ENCODE data around the gene ATAD2B. TPM values are rescaled to one million over a fixed set of nuclear protein-coding genes. Genes with fewer than 3 reads are reported as not detected.

The ATAD2B gene
- total RNA-seq, 1 experiment from 2014 or later = 28.5 TPM

DNA sequence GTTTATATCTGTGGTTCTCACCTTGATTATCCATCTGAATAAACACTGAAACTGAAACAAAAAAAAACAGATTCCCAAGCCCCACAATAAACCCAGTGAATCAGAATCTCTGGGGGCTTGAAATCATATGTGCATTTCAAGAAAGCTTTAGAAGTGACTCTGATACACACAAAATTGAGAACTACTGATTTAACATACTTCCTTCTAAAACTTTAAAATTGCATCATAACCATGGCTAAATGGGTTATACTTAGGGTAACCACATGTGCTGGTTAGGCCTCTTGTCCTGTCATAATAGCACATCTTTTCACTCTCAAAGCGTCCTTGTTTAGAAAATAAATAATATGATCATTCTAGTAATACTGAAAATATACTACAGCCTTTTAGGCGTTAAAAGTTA, 100.9 kb downstream of the ATAD2B start:
- Histone ChIP-seq H3K27me3 (replicated peaks; ENCODE audit: insufficient read depth, low read depth, low read length, poor library complexity) (no peaks in the 10 kb centered on the region), H3K36me3 (ENCODE audit: insufficient read depth, low read length, poor library complexity, severe bottlenecking) (peaks cover 5% of the 10 kb centered on the region), H3K4me1 (ENCODE audit: insufficient read depth, low read length, poor library complexity, severe bottlenecking) (no peaks in the 10 kb centered on the region), H3K27ac (ENCODE audit: low read depth, low read length, poor library complexity, severe bottlenecking) (no peak overlapping the region), H3K9me3 (ENCODE audit: low read depth, low read length, poor library complexity, severe bottlenecking) (no peaks in the 10 kb centered on the region), H3K4me3 (ENCODE audit: low read depth, low read length, poor library complexity, severe bottlenecking) (no peak overlapping the region)
- ChIA-PET POLR2A (ENCODE audit: low non-redundant PET) (no interaction called here), CTCF (interaction anchor here (1.2 kb wide), 1 partner anchor 7 kb away, joined by 3 read pairs; no protein-coding TSS in a partner anchor)
- intact Hi-C loops (cut with micrococcal nuclease; ENCODE audit: unreplicated experiment) = loop anchor here (5.0 to 10.0 kb wide), 2 partner anchors 339 to 556 kb away; no protein-coding TSS in a partner anchor
- no TSS peak for BruUV-seq (replicated peaks)
- no peak for DNase-seq (ENCODE audit: low spot score)
- TF ChIP-seq, protein P1, sequence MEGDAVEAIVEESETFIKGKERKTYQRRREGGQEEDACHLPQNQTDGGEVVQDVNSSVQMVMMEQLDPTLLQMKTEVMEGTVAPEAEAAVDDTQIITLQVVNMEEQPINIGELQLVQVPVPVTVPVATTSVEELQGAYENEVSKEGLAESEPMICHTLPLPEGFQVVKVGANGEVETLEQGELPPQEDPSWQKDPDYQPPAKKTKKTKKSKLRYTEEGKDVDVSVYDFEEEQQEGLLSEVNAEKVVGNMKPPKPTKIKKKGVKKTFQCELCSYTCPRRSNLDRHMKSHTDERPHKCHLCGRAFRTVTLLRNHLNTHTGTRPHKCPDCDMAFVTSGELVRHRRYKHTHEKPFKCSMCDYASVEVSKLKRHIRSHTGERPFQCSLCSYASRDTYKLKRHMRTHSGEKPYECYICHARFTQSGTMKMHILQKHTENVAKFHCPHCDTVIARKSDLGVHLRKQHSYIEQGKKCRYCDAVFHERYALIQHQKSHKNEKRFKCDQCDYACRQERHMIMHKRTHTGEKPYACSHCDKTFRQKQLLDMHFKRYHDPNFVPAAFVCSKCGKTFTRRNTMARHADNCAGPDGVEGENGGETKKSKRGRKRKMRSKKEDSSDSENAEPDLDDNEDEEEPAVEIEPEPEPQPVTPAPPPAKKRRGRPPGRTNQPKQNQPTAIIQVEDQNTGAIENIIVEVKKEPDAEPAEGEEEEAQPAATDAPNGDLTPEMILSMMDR (conservative IDR thresholded peaks at IDR 0.05; ENCODE audit: low read depth, low read length) = no peak
- TF ChIP-seq EZH2 (IDR thresholded peaks at IDR 0.05; ENCODE audit: borderline replicate concordance, low read depth, low read length, poor library complexity, severe bottlenecking) = no peak

DNA sequence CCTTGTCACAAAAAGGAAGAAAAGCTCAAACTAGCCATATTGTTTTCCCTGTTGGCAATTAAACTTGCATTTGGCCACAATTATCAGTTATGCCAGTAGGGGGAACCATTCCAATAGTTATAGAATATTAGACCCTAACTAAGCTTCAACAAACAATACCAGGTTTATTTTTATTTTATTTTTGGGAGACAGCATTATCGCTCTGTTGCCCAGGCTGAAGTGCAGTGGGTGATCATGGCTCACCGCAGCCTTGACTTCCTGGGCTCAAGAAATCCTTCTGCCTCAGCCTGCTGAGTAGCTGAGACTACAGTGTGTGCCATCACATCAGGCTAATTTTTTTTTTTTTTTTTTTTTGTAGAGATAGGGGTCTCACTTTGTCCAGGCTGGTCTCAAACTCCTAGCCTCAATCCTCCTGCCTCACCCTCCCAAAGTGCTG, 102.1 kb downstream of the ATAD2B start:
- H3K4me3 ChIP-seq (ENCODE audit: low read depth, low read length, poor library complexity, severe bottlenecking) = no peak overlapping the region
- H3K4me1 ChIP-seq (ENCODE audit: insufficient read depth, low read length, poor library complexity, severe bottlenecking) = no peaks in the 10 kb centered on the region
- H3K36me3 ChIP-seq (ENCODE audit: insufficient read depth, low read length, poor library complexity, severe bottlenecking) = peaks cover 5% of the 10 kb centered on the region
- no peaks in the 10 kb centered on the region for H3K27me3 ChIP-seq (replicated peaks; ENCODE audit: insufficient read depth, low read depth, low read length, poor library complexity)
- CTCF ChIA-PET = interaction anchor here (0.5 to 1.8 kb wide), 16 partner anchors 8 to 1280 kb away, joined by 3 to 16 read pairs (median 4); partner anchors contain the start of genes ATAD2B and TP53I3
- no TSS peak for BruUV-seq (replicated peaks)
- TF ChIP-seq, protein P1 (conservative IDR thresholded peaks at IDR 0.05; ENCODE audit: low read depth, low read length) = peak; percentile 78
- no peak for TF ChIP-seq EZH2 (IDR thresholded peaks at IDR 0.05; ENCODE audit: borderline replicate concordance, low read depth, low read length, poor library complexity, severe bottlenecking)
- DNase-seq (ENCODE audit: low spot score) = peak; percentile 65
- H3K27ac ChIP-seq (ENCODE audit: low read depth, low read length, poor library complexity, severe bottlenecking) = no peak overlapping the region
- no peaks in the 10 kb centered on the region for H3K9me3 ChIP-seq (ENCODE audit: low read depth, low read length, poor library complexity, severe bottlenecking)
- POLR2A ChIA-PET (ENCODE audit: low non-redundant PET) = interaction anchor here (0.6 kb wide), 1 partner anchor 80 kb away, joined by 9 read pairs; no protein-coding TSS in a partner anchor
- intact Hi-C loops (cut with micrococcal nuclease; ENCODE audit: unreplicated experiment) = loop anchor here (1.0 to 10.0 kb wide), 4 partner anchors 103 to 558 kb away; partner anchors contain the start of genes ATAD2B and SF3B6

DNA sequence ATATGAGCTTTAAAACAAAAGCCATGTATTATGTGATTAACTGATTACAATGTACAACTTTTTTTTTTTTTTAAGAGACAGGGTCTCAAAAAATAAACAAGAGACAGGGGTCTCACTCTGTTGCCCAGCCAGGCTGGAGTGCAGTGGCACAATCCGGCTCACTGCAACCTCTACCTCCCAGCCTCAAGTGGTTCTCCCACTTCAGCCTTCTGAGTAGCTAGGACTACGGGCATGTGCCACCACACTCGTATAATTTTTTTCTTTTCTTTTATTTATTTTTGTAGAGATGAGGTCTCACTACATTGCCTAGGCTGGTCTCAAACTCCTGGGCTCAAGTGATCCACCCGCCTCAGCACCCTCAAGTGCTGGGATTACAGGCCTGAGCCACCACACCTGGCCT, 103.1 kb downstream of the ATAD2B start:
- H3K4me1 ChIP-seq (ENCODE audit: insufficient read depth, low read length, poor library complexity, severe bottlenecking) = no peaks in the 10 kb centered on the region
- intact Hi-C loops (cut with micrococcal nuclease; ENCODE audit: unreplicated experiment) = loop anchor here (1.0 to 10.0 kb wide), 3 partner anchors 103 to 341 kb away; partner anchors contain the start of genes ATAD2B and SF3B6
- CTCF ChIA-PET = interaction anchor here (1.6 to 1.8 kb wide), 2 partner anchors 103 to 261 kb away, joined by 8 to 16 read pairs; partner anchors contain the start of genes ATAD2B and TP53I3
- peaks cover 5% of the 10 kb centered on the region for H3K36me3 ChIP-seq (ENCODE audit: insufficient read depth, low read length, poor library complexity, severe bottlenecking)
- no peak overlapping the region for H3K4me3 ChIP-seq (ENCODE audit: low read depth, low read length, poor library complexity, severe bottlenecking)
- no peaks in the 10 kb centered on the region for H3K9me3 ChIP-seq (ENCODE audit: low read depth, low read length, poor library complexity, severe bottlenecking)
- no peak overlapping the region for H3K27ac ChIP-seq (ENCODE audit: low read depth, low read length, poor library complexity, severe bottlenecking)
- DNase-seq (ENCODE audit: low spot score) = no peak
- no peaks in the 10 kb centered on the region for H3K27me3 ChIP-seq (replicated peaks; ENCODE audit: insufficient read depth, low read depth, low read length, poor library complexity)
- BruUV-seq (replicated peaks) = no TSS peak
- TF ChIP-seq EZH2 (IDR thresholded peaks at IDR 0.05; ENCODE audit: borderline replicate concordance, low read depth, low read length, poor library complexity, severe bottlenecking) = no peak
- TF ChIP-seq, protein P1 (conservative IDR thresholded peaks at IDR 0.05; ENCODE audit: low read depth, low read length) = no peak
- POLR2A ChIA-PET (ENCODE audit: low non-redundant PET) = no interaction called here

Measured in A673 (cell line).